ENCODE data around the gene HOXB1. TPM values are rescaled to one million over a fixed set of nuclear protein-coding genes. Genes with fewer than 3 reads are reported as not detected.

The HOXB1 gene
- polyA plus RNA-seq, 1 donor (not counting 4 experiments of a cell fraction or from before 2014, with no cell fraction given): not detected

DNA sequence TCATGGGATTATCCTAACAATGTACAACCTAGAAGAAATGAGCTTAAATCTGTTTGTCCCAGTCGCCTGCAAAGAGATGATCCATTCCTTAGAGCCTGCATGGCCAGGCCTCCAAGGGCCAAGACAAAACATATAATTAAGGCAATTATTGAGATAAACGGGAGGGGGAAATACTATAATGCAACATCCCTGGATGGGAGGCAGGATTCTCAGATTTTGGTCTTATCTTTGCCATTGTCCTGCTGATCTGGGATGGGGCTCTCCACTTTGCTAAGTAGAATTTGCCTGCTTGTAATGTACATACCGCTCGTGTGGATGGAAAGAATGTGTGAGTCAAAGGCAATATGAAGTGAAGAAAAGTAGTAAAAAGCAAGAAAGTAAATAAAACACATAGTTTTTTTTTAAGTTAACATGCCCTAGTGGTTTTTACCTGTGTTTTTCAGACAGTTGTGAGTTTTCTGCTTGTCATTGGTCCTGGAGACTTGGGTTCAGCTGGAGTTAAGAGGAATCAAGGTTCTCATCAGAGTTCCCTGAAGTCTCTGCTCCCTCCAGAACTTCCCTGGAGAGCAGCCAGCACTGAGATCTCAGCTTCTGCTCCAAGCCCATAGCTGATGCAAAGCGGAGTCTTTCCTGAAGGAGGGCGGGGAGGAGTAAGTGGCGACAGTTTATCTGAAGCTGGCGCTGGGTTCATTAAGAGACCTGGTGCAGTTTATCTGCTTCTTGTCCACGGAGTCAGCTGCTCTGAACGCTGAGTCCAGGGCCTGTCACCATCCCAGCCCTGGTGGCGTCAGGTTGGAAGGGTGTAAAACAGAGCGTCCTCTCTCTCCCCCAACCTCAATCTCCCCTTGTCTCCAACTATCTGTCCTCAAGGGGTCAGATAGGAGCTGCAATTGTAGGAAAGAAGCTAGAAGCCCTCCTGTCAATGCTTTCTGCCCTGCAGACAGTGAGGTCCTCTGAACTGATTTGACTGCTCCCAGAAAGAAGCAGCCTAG is 30.1 kb downstream of the HOXB1 start:
- H3K79me2 ChIP-seq (ENCODE audit: control insufficient read depth, insufficient read depth, low read length): no peaks in the 10 kb centered on the region
- H3K4me3 ChIP-seq (ENCODE audit: control insufficient read depth in 2 of 3, extremely low read depth in 1 of 3, insufficient read depth in 2 of 3, low read depth in 1 of 3, low read length in 3 of 3): no peak overlapping the region
- H3K27me3 ChIP-seq (ENCODE audit: control insufficient read depth, extremely low read depth, insufficient read depth, low read length): no peaks in the 10 kb centered on the region
- no peak overlapping the region for H3K4me2 ChIP-seq (ENCODE audit: control insufficient read depth, extremely low read depth, insufficient read depth, low read depth, low read length)
- no peak overlapping the region for H3K9ac ChIP-seq (ENCODE audit: control insufficient read depth, extremely low read depth, insufficient read depth, low read length)
- FAIRE-seq (no peak), DNase-seq (ENCODE audit: low read depth, low spot score) (no peak)
- H3K27ac ChIP-seq (ENCODE audit: control insufficient read depth, insufficient read depth, low read length): no peak overlapping the region
- no peaks in the 10 kb centered on the region for H3K9me1 ChIP-seq (ENCODE audit: control insufficient read depth, extremely low read depth, insufficient read depth, low read length)
- no peaks in the 10 kb centered on the region for H3K36me3 ChIP-seq (ENCODE audit: control insufficient read depth in 2 of 2, extremely low read depth in 1 of 2, insufficient read depth in 2 of 2, low read length in 2 of 2)
- no peak overlapping the region for H2AFZ ChIP-seq (ENCODE audit: control insufficient read depth, low read length)
- dilution Hi-C loops (cut with MboI; ENCODE audit: extremely low pct_ligation_motif_present, low sequenced_read_pairs): no loop called here
- H3K9me3 ChIP-seq (ENCODE audit: control insufficient read depth, low read depth, low read length): no peaks in the 10 kb centered on the region
- no peak for TF ChIP-seq EZH2 (IDR thresholded peaks at IDR 0.05; ENCODE audit: low read length)
- H3K4me1 ChIP-seq (ENCODE audit: control insufficient read depth, extremely low read depth, insufficient read depth, low read length): peaks cover 25% of the 10 kb centered on the region
- H4K20me1 ChIP-seq (ENCODE audit: control insufficient read depth, extremely low read depth, insufficient read depth, low read length): no peaks in the 10 kb centered on the region

DNA sequence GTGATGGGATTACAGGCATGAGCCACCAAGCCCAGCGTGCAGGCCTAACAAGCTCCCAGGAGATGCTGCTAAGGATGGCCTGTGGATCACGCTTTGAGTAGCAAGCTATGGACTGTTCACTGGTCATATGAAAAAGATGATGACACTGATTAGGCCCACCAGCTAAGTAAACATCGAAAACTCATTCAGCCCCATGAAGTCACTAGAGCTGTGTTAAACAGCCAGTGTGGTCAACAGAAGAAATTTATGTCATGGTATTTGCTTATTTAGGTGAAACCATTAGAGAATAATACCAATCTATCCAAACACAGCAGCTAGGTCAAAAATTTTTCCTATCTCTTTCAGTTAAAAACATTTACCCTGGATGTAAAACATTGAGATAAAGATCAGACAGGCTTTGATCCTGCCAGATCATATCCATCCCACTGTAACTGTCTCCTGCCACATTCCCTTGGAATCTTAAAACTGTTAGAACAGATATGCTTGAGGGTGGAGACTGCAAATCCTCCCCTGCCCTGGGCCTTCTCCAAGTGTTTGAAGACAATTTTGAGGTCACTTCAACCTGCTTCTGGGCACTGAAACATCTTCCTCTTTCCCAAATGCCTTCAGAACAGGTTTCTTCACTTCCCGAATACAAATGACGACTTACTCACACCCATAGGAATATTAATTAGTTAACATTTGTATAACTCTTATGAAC is 30.9 kb downstream of the HOXB1 start:
- Histone ChIP-seq H3K4me3 (ENCODE audit: control insufficient read depth in 2 of 3, extremely low read depth in 1 of 3, insufficient read depth in 2 of 3, low read depth in 1 of 3, low read length in 3 of 3) (no peak overlapping the region), H3K27me3 (ENCODE audit: control insufficient read depth, extremely low read depth, insufficient read depth, low read length) (no peaks in the 10 kb centered on the region)
- FAIRE-seq: peak; percentile 51

More for the DNA sequence above, 30.9 kb downstream of the HOXB1 start:
- peaks cover 22% of the 10 kb centered on the region for H3K4me1 ChIP-seq (ENCODE audit: control insufficient read depth, extremely low read depth, insufficient read depth, low read length)
- no peak overlapping the region for H3K9ac ChIP-seq (ENCODE audit: control insufficient read depth, extremely low read depth, insufficient read depth, low read length)
- H3K4me2 ChIP-seq (ENCODE audit: control insufficient read depth, extremely low read depth, insufficient read depth, low read depth, low read length): no peak overlapping the region
- no peak overlapping the region for H2AFZ ChIP-seq (ENCODE audit: control insufficient read depth, low read length)
- no peak for DNase-seq (ENCODE audit: low read depth, low spot score)
- dilution Hi-C loops (cut with MboI; ENCODE audit: extremely low pct_ligation_motif_present, low sequenced_read_pairs): no loop called here
- no peaks in the 10 kb centered on the region for H3K9me1 ChIP-seq (ENCODE audit: control insufficient read depth, extremely low read depth, insufficient read depth, low read length)
- no peaks in the 10 kb centered on the region for H4K20me1 ChIP-seq (ENCODE audit: control insufficient read depth, extremely low read depth, insufficient read depth, low read length)
- TF ChIP-seq, protein P1, sequence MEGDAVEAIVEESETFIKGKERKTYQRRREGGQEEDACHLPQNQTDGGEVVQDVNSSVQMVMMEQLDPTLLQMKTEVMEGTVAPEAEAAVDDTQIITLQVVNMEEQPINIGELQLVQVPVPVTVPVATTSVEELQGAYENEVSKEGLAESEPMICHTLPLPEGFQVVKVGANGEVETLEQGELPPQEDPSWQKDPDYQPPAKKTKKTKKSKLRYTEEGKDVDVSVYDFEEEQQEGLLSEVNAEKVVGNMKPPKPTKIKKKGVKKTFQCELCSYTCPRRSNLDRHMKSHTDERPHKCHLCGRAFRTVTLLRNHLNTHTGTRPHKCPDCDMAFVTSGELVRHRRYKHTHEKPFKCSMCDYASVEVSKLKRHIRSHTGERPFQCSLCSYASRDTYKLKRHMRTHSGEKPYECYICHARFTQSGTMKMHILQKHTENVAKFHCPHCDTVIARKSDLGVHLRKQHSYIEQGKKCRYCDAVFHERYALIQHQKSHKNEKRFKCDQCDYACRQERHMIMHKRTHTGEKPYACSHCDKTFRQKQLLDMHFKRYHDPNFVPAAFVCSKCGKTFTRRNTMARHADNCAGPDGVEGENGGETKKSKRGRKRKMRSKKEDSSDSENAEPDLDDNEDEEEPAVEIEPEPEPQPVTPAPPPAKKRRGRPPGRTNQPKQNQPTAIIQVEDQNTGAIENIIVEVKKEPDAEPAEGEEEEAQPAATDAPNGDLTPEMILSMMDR (optimal IDR thresholded peaks at IDR 0.05 in 1 of 3, IDR thresholded peaks at IDR 0.05 in 1 of 3, conservative IDR thresholded peaks at IDR 0.05 in 1 of 3; ENCODE audit: extremely low read depth in 1 of 3, insufficient read depth in 2 of 3, low read length in 3 of 3): no peak
- no peak for TF ChIP-seq EZH2 (IDR thresholded peaks at IDR 0.05; ENCODE audit: low read length)
- H3K36me3 ChIP-seq (ENCODE audit: control insufficient read depth in 2 of 2, extremely low read depth in 1 of 2, insufficient read depth in 2 of 2, low read length in 2 of 2): no peaks in the 10 kb centered on the region
- no peak overlapping the region for H3K27ac ChIP-seq (ENCODE audit: control insufficient read depth, insufficient read depth, low read length)
- no peaks in the 10 kb centered on the region for H3K9me3 ChIP-seq (ENCODE audit: control insufficient read depth, low read depth, low read length)
- no peaks in the 10 kb centered on the region for H3K79me2 ChIP-seq (ENCODE audit: control insufficient read depth, insufficient read depth, low read length)

Measured in keratinocyte (primary cell).